SJSA1 (cell line): Measurements from ENCODE around the gene PCGF3. TPM values are rescaled to one million over a fixed set of nuclear protein-coding genes. Genes with fewer than 3 reads are reported as not detected.

ENCODE experiments used
- DNase-seq, 2 experiments: peaks; one replicate each; pipeline ENCODE4 v3.0.0-alpha.2; 2015 to 2020; ENCODE audit warnings: low spot score in 2 of 2, low read depth in 1 of 2
- H3K27ac ChIP-seq: fragments of 250-450 bp; sonication (Bioruptor Pico); 2 replicates; pipeline ENCODE4 v1.5.1; 2020; ENCODE audit warnings: mild to moderate bottlenecking, moderate library complexity
- H3K27me3 ChIP-seq: fragments of 250-450 bp; sonication (Bioruptor Pico); replicated peaks from 2 replicates; pipeline ENCODE4 v1.5.1; 2020; ENCODE audit warnings: mild to moderate bottlenecking, moderate library complexity
- H3K36me3 ChIP-seq: fragments of 250-450 bp; sonication (Bioruptor Pico); 2 replicates; pipeline ENCODE4 v1.5.1; 2020; ENCODE audit warnings: mild to moderate bottlenecking
- H3K4me1 ChIP-seq: fragments of 250-450 bp; sonication (Bioruptor Pico); replicated peaks from 2 replicates; pipeline ENCODE4 v1.6.1; 2021; ENCODE audit warnings: mild to moderate bottlenecking
- H3K4me3 ChIP-seq: fragments of 250-450 bp; sonication (Bioruptor Pico); 2 replicates; pipeline ENCODE4 v1.5.1; 2020; ENCODE audit warnings: mild to moderate bottlenecking
- H3K9me3 ChIP-seq: fragments of 250-450 bp; sonication (Bioruptor Pico); replicated peaks from 2 replicates; pipeline ENCODE4 v1.5.1; 2020; ENCODE audit warnings: mild to moderate bottlenecking
- total RNA-seq: library from RNA; depleted of rRNA; stranded (reverse); fragments of >200 nt; shearing (Covaris generic); gene quantifications from 2 replicates; pipeline ENCODE4 v1.2.3, GENCODE V29; 2014

Gene PCGF3
- total RNA-seq, 1 experiment from 2014 or later, result 24.8 TPM

GRCh38 chr4:708631-708933, 3.0 kb downstream of the PCGF3 start:
- Histone ChIP-seq H3K36me3 (peaks cover 3% of the 10 kb centered on the region; the same call in 1 of the 2 replicates), H3K9me3 (no peaks in the 10 kb centered on the region), H3K27ac (no peak overlapping the region), H3K27me3 (no peaks in the 10 kb centered on the region), H3K4me3 (no peak overlapping the region), H3K4me1 (no peaks in the 10 kb centered on the region)
- DNase-seq, result no peak

DNA sequence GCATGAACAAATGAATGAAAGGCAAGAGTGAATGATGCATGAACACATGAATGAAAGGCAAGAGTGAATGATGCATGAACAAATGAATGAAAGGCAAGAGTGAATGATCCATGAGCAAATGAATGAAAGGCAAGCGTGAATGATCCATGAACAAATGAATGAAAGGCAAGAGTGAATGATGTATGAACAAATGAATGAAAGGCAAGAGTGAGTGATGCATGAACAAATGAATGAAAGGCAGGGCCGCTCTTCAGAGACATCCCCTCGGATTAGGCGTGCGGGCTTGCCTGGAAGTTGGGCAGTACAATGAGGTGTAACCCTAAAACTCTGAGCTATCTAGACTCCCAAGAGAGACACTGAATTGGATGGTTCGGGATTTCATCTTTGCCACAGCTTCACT, 3.7 kb downstream of the PCGF3 start:
- H3K27me3 ChIP-seq, result no peaks in the 10 kb centered on the region
- H3K9me3 ChIP-seq, result no peaks in the 10 kb centered on the region
- H3K4me1 ChIP-seq, result no peaks in the 10 kb centered on the region
- no peak for DNase-seq
- peaks cover 3% of the 10 kb centered on the region; the same call in 1 of the 2 replicates for H3K36me3 ChIP-seq
- no peak overlapping the region for H3K27ac ChIP-seq
- H3K4me3 ChIP-seq, result no peak overlapping the region

DNA sequence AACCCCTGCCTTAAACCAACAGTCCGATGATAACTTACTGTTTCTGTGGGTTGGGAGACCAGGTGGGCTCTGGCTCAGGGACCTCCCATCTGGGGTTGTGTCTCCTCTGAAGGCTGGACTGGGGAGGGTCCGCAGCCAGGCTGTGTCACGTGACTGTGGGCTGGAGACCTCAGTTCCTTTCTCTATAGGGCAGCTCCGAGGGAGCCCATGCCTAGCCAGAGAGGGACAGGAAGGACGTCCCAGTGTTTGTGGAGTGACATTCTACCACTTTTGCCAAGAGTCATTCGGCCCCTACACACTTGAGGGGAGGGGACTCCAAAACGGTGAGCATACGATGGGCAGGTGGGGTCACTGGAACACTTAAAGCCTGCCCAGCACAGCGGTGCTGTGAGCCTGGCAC, 4.5 kb downstream of the PCGF3 start:
- no peak for DNase-seq
- Histone ChIP-seq H3K27me3 (no peaks in the 10 kb centered on the region), H3K36me3 (peaks cover 3% of the 10 kb centered on the region; the same call in 1 of the 2 replicates), H3K4me1 (no peaks in the 10 kb centered on the region), H3K27ac (no peak overlapping the region), H3K9me3 (no peaks in the 10 kb centered on the region), H3K4me3 (no peak overlapping the region)

DNA sequence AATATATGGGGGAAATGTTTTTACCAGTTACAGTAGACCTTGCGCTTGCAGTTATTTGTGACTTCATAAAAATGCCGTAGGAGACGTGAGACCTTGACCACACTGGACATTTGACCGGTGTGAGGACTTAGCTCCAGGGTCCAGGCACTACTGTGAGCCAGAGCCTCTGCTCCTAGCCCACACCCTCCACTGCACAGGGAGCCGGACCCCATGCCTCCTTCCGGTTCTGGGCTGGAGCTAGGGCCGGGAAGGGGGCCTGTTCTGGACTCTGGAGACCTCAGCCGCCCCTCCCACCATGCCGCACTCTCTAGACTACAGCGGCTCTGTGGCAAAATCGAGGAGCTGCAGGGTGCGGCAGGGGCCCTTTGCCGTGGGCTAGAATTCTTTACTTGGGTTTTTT, 5.3 kb downstream of the PCGF3 start:
- Histone ChIP-seq H3K36me3 (no peaks in the 10 kb centered on the region), H3K4me1 (no peaks in the 10 kb centered on the region), H3K9me3 (no peaks in the 10 kb centered on the region), H3K27me3 (no peaks in the 10 kb centered on the region), H3K27ac (no peak overlapping the region), H3K4me3 (no peak overlapping the region)
- no peak for DNase-seq

GRCh38 chr4:712093-712492, 6.5 kb downstream of the PCGF3 start:
- no peak overlapping the region for H3K27ac ChIP-seq
- H3K4me3 ChIP-seq, result no peak overlapping the region
- H3K27me3 ChIP-seq, result no peaks in the 10 kb centered on the region
- no peaks in the 10 kb centered on the region for H3K9me3 ChIP-seq
- no peak for DNase-seq
- no peaks in the 10 kb centered on the region for H3K4me1 ChIP-seq
- H3K36me3 ChIP-seq, result no peaks in the 10 kb centered on the region

- Histone ChIP-seq H3K4me1 (no peaks in the 10 kb centered on the region), H3K36me3 (no peaks in the 10 kb centered on the region), H3K4me3 (no peak overlapping the region), H3K27ac (no peak overlapping the region), H3K27me3 (no peaks in the 10 kb centered on the region), H3K9me3 (no peaks in the 10 kb centered on the region)
- no peak for DNase-seq
Observed at GRCh38 chr4:712916-713632, 7.4 kb downstream of the PCGF3 start.

DNA sequence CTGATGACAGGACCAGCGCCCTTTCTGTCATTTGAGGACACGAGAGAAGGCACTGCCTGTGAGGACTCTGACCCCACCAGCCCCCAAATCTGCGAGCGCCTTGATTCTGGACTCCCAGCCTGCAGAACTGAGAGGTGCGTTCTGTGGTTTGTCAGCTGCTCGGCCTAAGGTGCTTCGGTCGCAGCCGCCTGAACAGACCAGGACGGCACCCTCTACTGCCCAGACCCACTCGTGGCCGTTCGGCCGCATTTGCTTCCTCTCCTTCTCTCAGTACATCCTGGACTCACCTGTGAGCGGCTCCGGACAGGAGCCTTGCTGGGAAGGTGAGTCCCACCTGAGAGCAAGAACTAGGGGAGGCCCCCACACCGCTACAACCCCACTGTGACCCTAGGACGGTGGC, 8.5 kb downstream of the PCGF3 start:
- Histone ChIP-seq H3K9me3 (no peaks in the 10 kb centered on the region), H3K36me3 (no peaks in the 10 kb centered on the region), H3K27ac (no peak overlapping the region), H3K4me3 (no peak overlapping the region), H3K4me1 (no peaks in the 10 kb centered on the region), H3K27me3 (no peaks in the 10 kb centered on the region)
- DNase-seq, result no peak

- Histone ChIP-seq H3K36me3 (no peaks in the 10 kb centered on the region), H3K4me3 (no peak overlapping the region), H3K27me3 (no peaks in the 10 kb centered on the region), H3K27ac (no peak overlapping the region), H3K9me3 (no peaks in the 10 kb centered on the region), H3K4me1 (no peaks in the 10 kb centered on the region)
- no peak for DNase-seq
Observed at GRCh38 chr4:717601-718320, 12.1 kb downstream of the PCGF3 start.

DNA sequence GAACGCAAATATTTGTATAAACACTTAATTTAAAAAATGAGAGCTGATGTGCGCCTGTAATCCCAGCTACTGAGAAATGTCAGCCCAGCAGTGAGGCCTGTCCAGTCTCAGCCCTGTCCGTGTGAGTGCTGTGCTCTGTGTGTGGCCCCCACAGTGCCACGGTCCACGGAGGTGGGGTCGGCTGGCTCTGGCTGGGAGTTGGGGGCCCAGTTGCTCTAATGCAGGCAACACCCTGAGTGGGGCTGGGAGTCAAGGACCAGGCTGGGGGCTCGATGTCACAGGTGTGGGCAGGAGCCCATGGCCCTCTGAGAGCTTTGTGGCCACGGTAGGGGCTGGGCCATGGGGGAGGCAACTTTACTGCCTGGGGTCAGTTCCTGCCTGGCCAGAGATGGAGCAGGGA, 12.8 kb downstream of the PCGF3 start:
- H3K9me3 ChIP-seq, result no peaks in the 10 kb centered on the region
- H3K4me3 ChIP-seq, result no peak overlapping the region
- H3K36me3 ChIP-seq, result no peaks in the 10 kb centered on the region
- no peaks in the 10 kb centered on the region for H3K27me3 ChIP-seq
- no peak overlapping the region for H3K27ac ChIP-seq
- no peak for DNase-seq
- no peaks in the 10 kb centered on the region for H3K4me1 ChIP-seq

- Histone ChIP-seq H3K9me3 (no peaks in the 10 kb centered on the region), H3K4me3 (no peak overlapping the region), H3K27me3 (no peaks in the 10 kb centered on the region), H3K4me1 (no peaks in the 10 kb centered on the region), H3K36me3 (no peaks in the 10 kb centered on the region), H3K27ac (no peak overlapping the region)
- DNase-seq, result no peak
Observed at GRCh38 chr4:720111-720860, 14.7 kb downstream of the PCGF3 start.

DNA sequence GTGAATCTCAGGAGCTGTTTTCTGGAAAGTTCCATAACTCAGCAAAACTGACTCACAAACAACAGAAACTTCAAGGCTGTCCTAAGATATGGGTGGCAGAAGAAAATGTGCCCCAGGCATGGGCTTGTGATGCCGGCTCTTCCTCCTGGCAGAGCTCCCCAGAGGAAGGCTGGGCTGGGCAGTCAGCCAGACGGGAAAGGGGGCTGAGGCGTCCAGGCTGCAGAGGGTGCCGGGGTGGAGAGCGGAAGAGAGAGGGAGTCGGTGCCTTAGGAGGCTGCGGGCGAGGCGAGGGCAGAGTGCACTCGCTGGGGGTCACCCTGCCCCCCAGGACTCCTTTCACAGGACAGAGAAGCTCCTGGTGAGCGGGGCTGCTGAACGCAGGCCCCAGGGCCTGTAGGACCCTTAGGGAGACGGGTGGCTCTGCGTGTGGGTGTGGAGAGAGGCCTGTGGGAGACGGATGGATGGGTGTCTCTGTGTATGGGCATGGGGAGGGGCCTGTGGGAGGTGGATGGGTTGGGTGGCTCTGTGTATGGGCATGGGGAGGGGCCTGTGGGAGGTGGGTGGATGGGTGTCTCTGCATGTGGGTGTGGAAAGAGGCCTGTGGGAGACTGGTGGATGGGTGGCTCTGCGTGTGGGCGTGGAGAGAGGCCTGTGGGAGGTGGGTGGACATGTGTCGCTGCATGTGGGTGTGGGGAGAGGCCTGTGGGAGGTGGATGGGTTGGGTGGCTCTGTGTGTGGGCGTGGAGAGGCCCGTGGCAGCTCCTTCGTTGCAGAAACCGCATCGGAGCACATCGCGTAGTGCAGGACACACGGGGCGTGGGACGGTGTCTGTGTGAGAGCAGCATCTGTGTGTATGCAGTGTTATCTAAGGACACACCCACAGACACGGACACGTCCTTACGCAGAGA, 15.9 kb downstream of the PCGF3 start:
- Histone ChIP-seq H3K4me3 (no peak overlapping the region), H3K4me1 (no peaks in the 10 kb centered on the region), H3K27me3 (no peaks in the 10 kb centered on the region), H3K27ac (no peak overlapping the region), H3K9me3 (no peaks in the 10 kb centered on the region), H3K36me3 (no peaks in the 10 kb centered on the region)
- no peak for DNase-seq

- no peaks in the 10 kb centered on the region for H3K9me3 ChIP-seq
- no peaks in the 10 kb centered on the region for H3K27me3 ChIP-seq
- H3K27ac ChIP-seq, result no peak overlapping the region
- H3K4me1 ChIP-seq, result no peaks in the 10 kb centered on the region
- no peak overlapping the region for H3K4me3 ChIP-seq
- H3K36me3 ChIP-seq, result no peaks in the 10 kb centered on the region
- DNase-seq, result no peak
Observed at GRCh38 chr4:722169-722725, 16.6 kb downstream of the PCGF3 start.

GRCh38 chr4:722851-723360, 17.3 kb downstream of the PCGF3 start:
- no peaks in the 10 kb centered on the region for H3K27me3 ChIP-seq
- no peaks in the 10 kb centered on the region for H3K9me3 ChIP-seq
- no peaks in the 10 kb centered on the region for H3K36me3 ChIP-seq
- no peak overlapping the region for H3K27ac ChIP-seq
- DNase-seq, result no peak
- no peak overlapping the region for H3K4me3 ChIP-seq
- no peaks in the 10 kb centered on the region for H3K4me1 ChIP-seq
